PC-3 (cell line): Measurements from ENCODE around the gene IYD.

Source experiments
- EZH2 ChIP-seq: fragments of 300-600 bp; sonication (generic); IDR thresholded peaks from one replicate; pipeline ENCODE4 v1.6.1; 2017; ENCODE audit warnings: antibody characterized with exemption, mild to moderate bottlenecking, low read length; ENCODE audit not compliant: unreplicated experiment
- EZH2phosphoT487 ChIP-seq: fragments of 300-600 bp; sonication (generic); IDR thresholded peaks from 2 replicates; pipeline ENCODE4 v1.6.1; 2018; ENCODE audit warnings: mild to moderate bottlenecking, antibody characterized with exemption, low read length, borderline replicate concordance
- TF ChIP-seq, protein P1 (sequence below): fragments of 300-600 bp; sonication (generic); conservative IDR thresholded peaks from 2 replicates; pipeline ENCODE4 v1.5.1; 2017; ENCODE audit warnings: antibody characterized with exemption, low read depth, mild to moderate bottlenecking, low read length

DNA sequence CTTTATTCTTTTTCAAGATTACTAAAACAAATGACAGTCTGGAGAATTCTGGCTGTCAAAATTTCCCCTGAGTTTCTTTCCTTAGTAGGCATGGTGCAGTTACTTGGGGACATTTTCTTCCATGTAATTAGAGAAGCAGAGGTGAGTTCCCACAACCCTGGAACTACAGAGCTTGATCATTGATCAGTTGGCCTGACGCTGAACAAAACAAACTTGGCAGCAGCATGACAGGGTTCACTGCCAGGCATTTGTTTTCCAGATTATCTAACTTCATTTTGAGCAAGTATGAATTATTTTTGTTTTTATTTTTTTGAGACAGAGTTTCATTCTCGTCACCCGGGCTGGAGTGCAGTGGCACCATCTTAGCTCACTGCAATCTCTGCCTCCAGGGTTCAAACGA, 22.6 kb downstream of the IYD start:
- TF ChIP-seq, protein P1, sequence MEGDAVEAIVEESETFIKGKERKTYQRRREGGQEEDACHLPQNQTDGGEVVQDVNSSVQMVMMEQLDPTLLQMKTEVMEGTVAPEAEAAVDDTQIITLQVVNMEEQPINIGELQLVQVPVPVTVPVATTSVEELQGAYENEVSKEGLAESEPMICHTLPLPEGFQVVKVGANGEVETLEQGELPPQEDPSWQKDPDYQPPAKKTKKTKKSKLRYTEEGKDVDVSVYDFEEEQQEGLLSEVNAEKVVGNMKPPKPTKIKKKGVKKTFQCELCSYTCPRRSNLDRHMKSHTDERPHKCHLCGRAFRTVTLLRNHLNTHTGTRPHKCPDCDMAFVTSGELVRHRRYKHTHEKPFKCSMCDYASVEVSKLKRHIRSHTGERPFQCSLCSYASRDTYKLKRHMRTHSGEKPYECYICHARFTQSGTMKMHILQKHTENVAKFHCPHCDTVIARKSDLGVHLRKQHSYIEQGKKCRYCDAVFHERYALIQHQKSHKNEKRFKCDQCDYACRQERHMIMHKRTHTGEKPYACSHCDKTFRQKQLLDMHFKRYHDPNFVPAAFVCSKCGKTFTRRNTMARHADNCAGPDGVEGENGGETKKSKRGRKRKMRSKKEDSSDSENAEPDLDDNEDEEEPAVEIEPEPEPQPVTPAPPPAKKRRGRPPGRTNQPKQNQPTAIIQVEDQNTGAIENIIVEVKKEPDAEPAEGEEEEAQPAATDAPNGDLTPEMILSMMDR = no peak
- TF ChIP-seq EZH2 (no peak), EZH2phosphoT487 (no peak)
